SKM-1 treated with dmso at 0.1 percent for 144 hours (cell line): Measurements from ENCODE around the gene OR10G2.

ENCODE experiments used
- DNase-seq: peaks from one replicate; lab custom pipeline; 2025; ENCODE audit not compliant: unreplicated experiment; lab: John Stamatoyannopoulos, UW

OR10G2 gene

DNA sequence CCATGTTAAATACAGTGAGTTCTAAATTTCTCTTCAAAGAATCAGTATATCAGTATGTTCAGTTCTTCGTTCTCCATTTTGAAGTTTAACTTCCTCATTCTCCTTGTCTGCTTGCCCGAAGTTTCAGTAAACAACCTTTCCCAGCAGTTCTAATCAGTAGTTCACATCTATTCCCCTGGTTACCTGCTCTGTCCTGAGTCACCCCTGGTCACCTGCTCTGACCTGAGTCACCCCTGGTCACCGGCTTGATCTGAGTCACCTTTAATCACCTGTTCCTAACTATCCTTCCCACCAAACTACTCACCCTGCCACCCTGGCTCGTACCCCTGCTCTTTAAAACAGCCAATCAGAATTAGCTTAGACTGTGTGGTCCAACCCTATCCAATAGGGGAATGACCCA, 45.4 kb downstream of the OR10G2 start:
- no peak for DNase-seq
